GM19468 (cell line): ENCODE data around the gene RARRES1.

Source experiments
- ATAC-seq: cut with Tn5 transposase; IDR thresholded peaks from one replicate; pipeline ENCODE4 v1.9.1; 2021; ENCODE audit warnings: mild to moderate bottlenecking, moderate library complexity, moderate number of reproducible peaks; ENCODE audit not compliant: unreplicated experiment; ENCODE audit errors: extremely low read depth

RARRES1 gene

GRCh38 chr3:158652463-158652862 is 79.8 kb downstream of the RARRES1 start:
- ATAC-seq, result no peak

GRCh38 chr3:158651192-158651591 is 81.1 kb downstream of the RARRES1 start:
- no peak for ATAC-seq

- ATAC-seq, result no peak
These were observed 82.5 kb downstream of the RARRES1 start for GRCh38 chr3:158649791-158650190.
